Fibroblast of skin of right quadriceps (primary cell): ENCODE measurements around the gene CMTM7.
A peak's percentile ranks its signal among the peaks of the same experiment; 100 is the strongest.

ENCODE experiments used
- DNase-seq: peaks from one replicate; pipeline ENCODE4 v3.0.0-alpha.2; 2013

Gene CMTM7, protein sequence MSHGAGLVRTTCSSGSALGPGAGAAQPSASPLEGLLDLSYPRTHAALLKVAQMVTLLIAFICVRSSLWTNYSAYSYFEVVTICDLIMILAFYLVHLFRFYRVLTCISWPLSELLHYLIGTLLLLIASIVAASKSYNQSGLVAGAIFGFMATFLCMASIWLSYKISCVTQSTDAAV

DNA sequence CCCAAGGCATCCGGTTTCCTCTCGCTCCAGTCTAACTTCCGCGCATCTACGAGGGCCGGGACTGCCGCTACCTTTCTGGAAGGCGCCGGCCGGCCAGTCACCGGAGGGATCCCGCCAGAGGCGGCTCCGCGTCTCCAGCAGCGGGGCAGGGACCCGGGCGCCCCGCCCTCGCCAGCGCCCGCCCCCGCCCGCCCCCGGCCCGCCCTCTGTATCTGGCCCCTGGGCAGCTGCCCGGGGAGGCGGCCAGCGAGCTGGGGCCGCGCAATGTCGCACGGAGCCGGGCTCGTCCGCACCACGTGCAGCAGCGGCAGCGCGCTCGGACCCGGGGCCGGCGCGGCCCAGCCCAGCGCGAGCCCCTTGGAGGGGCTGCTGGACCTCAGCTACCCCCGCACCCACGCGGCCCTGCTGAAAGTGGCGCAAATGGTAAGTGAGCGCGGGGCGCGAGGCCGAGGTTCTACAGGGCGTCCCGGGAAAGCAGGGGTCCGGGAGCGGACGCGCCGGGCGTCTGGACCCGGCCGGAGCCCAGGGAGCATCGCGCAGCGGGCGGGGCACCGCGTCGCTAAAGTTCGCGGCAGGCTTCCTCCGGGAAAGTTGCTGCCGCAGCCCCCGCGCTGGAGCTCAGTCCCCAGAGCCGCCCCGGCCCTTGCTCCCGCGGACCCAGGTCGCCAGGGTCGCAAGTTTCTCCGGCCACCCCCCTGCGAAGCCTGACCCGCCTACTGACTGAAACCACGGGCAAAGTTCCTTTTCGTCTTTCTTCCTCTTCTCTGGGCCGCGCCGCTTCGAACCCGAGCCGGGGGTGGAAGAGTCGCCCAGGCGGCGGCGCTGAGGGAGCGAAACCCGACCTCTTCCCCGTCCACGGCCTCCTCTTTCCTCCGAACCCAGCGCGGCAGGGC is at the start of gene CMTM7:
Gene CMTM7 (plus strand): TSS at position 211 of the 893 bp plus-strand sequence. CDS start 54 bp downstream, at position 265.
- DNase-seq: peak; percentile 44

DNA sequence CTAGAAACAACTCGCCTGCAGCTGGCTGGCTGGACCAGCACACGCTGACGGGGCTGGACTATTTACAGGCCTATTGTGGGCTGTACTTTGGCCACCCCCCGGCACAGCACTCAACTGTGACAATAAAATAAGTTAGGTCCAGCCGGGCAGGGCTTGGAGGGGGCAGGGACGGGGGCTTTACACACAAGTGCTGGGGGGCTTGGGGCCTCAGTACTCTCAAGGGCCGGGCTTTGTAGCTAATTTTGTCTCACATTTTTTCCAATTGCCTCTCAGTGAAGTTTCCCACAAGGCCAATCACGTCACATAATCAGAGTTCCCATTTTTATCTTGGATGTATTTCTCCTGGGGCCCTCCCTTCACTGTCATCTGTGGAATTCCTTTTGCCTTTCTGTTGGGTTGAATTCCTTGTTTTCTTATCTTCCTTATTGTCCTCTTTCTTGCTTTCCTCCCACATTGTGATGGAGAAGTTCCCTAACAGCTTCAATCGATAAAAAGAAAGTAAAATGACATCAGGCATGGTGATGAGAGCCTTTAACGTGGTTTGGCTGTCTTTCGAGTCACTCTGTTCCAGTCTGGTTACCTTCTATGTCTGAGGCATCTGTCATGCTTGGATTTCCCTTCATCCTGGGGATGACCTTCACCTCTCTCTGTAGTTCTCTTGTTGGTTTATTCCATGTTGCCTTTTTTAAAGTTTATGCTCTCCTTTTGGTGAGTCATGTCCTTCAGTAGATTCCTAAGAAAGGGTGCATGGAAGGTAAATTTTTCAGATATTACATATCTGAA is 44.1 kb upstream of the CMTM7 start:
- DNase-seq: no peak

DNA sequence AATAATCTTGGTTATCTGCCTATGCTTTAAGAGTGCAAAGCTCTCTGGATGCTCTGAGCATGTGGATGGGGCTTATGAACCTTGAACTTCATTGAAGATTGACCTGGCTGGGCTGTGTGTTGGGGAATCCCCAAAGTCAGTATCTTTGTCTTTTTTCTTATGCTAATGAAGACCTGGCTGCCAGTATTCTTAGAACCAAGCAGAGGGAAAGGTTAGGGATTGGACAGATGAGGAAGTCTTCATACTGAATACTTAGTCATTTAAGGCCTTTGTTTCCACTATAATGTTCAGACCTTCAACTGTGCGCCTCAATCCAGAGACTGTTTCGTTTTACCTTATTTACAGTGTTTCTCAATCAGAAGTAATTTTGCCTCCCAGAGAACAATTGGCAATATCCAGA is 42.5 kb upstream of the CMTM7 start:
- no peak for DNase-seq

DNA sequence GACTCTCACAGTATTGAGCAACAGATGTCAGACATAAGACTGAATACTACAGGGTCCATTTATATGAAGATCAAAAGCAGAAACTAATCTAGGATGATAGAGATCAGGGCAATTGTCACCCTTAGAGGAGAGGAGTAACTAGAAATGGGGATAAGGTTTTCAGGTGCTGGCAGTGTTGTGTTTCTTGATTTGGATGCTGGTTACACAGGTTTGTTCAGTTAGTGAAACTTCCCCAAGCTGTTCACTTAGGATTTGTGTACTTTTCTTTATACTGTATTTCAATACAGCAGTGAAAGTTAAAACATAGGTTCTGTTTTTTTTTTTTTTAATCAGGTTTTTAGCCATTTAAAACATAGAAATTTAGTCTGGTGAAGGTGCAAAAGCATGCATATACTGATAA is 39.1 kb upstream of the CMTM7 start:
- DNase-seq: no peak

DNA sequence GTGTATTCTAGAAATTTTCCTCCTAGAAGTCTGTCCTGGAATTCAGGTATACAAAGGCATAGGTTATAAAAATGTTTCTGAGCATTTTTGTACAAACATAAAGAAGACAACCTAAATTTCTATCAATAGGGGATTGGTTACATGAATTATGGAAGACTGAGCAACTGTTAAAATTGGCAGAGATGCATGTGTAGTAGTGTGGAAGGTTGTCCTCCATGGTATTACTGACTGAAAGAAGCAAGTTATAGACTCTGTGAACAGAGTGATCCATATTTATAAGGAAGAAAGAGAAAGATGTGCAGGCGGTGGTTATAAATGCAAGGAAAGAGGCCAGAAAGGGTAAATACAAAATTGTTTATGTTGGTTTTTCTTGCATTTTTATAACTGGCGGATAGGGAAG is 38.3 kb upstream of the CMTM7 start:
- DNase-seq: no peak

DNA sequence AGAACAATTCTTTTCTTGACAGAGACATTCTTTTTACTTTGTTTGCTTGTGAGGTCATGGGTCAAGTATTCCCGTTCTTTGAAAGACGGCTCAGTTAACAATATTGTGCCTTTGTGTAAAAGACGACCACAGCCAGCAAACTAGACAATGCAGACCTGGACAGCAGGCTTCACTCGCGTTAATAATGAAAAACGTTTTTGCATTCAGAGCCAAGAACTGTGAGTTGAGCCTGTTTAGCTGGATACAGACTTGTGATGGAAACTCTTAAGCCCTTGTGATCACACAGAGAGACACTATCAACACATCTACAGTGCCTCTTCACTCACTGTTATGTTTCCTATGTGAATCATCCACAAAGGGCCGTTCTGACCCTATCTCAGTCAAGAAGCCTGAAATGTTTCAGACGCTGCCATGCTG is 37.3 kb upstream of the CMTM7 start:
- DNase-seq: no peak

DNA sequence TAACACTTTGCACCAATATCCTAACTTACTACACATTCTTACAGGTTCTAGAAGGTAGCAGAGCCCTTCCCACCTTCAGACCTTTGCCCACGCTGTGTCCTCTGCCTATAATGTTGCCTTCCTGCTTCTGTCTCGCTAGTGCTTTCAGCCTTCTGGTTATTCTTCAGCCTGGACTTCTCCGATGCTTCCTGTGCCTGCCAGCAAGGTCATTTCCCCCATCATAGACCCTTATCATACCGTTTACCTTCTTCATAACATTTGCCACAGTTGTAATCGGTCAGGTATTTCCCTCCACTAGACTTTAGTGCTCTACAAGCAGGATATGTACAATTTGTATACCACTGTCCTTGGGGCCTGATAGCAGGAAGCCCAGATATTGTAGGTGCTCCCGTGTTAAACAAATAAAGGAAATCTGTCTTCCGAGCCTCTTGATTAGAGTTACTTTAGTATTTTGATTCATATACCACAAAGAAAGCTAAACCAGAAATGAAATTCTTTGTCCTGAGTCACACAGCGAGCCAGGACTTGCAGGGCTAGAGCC is 35.8 kb upstream of the CMTM7 start:
- no peak for DNase-seq

DNA sequence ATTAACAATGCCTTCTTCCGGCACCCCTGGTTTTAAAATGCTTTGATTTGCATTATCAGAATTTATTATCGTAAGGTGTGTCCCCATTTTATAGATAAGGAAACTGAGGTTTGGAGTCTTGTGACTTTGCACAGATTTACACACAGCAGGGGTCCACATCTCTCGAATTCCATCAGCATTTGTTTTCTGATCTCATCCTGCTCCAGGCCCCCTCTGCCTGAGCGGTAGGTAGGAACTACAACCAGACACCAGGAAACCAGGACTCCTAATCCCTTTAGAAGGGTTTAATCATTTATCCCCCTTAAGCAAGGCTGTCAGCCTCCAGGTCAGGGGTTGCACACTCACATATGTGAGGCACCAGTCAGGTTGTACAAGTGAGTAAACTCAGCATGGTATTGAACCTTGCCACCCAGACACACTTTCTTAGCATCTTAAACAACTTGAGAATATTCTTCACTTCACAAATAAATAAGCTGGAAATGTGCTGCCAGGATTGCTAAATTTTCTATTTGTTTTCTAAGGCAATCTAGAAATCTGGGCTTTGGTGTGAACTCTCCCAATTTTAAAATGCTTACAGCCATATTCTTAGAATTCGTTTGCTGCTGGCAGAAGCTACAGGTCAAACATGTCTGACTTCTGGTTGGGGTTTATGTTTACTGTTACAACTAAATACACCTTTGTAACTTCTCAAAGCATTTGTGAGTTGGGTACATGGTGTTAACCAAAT is 31.7 kb upstream of the CMTM7 start:
- DNase-seq: no peak

DNA sequence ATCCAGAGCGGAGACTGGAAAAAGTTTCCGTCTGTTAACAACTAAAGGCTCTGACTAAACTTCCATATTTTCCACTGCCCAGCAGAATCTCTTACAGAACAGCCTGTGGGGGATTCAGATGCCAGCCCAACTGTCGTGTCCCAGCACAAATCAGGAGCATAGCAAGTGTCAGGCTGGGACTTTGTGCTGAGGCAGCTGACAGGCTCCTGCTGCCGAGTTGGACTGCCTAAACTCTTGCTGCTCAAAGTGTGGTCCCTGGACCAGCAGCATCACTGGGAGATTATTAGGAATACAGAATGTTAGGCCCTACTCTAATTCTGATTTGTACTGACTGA is 31.2 kb upstream of the CMTM7 start:
- no peak for DNase-seq

DNA sequence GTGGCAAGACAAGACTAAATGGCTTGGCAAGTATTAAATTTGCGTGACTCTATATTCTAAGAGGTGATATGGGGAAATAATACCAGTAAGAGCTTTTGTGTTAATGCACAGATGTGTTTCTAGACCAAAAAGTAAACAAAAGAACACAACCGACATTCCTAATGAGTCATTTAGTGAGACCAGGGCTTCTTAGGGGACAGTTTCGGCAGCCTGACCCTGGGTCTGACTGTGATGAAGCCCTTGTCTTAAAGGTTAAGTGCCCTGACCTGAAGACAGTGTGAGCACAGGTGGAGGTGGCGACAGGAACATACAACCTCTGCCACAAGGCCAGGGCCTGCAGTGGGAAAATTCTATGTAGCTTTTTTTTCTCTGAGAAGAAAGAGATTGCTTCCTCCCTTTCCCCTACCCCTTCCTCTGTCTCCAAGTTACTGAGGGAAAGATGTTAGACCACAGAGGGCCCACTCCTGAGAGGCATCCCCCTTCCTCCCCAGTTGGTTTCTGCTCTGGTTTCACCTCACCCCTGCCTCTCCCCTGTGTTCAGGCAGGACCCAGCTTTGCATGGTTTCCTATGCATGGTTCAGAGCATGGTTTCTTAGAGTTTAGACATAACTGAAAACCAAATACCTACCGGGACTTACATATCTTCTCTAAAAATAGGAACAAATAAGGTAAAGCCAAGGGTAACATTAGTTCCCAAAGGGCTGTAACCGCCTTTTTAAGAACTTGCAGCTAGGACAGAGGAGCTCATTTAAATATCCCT is 24.8 kb upstream of the CMTM7 start:
- no peak for DNase-seq

DNA sequence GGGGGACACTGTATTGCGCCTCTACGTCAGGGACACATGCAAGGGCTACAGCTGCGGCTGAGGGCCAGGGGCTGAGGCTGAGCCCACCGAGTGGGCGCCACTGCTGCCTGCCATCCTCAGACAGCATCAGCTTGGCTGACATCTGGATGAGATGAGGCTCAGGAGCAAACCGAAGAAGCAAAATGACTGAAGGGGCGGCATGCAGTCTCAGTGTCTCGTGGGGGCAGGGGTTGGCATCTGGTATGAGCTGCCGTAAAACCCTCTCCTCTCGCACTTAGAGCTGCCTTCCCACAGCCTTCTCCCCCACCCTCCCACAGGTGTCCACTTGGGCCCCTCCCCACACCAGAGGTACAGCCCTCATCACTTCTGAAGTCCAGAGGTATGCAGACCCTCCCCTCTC is 24.2 kb upstream of the CMTM7 start:
- no peak for DNase-seq

DNA sequence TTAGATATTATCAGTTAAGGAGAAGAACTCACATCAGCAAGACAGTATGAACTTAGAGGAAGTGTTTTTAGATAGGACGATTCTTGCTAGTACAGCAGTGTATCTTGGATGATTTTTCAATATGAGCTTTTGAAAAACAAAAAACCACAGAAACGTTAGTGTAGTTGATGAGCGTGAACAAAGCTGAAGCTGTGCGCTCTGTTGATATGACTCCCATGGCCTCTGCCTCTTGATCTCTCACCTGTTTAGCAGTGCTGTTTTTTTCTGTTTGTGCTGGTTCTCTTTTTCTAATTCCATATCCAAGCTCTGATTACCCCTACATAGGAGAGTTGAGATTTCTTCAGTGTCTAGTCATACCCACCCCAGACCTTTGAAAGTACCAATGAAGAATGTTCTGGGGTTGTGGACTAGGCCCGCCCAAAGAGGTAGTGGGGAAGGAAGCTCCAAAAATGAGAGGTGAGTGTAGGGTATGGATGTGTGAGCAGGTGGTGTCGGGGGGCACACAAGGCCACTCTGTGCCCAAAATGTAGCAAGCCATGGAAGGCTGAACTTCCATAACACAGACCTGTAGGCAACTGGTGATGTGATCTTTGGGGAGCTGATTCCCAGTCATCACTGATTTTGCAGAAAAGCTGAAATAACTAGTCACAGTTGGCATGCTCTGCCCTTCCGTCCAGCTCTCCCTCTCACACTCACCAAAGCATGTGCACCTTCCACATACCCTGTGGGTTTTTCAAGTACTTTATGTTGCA is 20.0 kb upstream of the CMTM7 start:
- no peak for DNase-seq

DNA sequence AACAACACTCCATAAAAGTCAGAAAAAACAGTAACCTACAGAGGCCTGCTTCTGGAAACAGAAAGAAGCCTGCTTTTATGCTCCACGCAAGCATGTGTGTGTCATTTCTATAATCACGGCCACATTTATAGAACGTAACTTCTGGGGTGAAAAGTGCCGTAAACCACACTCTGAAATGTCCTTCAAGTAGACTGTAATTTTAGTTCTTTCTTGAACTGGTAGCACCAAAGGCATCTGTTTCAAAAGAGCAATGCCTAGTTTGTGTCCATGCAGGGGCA is 19.5 kb upstream of the CMTM7 start:
- no peak for DNase-seq

DNA sequence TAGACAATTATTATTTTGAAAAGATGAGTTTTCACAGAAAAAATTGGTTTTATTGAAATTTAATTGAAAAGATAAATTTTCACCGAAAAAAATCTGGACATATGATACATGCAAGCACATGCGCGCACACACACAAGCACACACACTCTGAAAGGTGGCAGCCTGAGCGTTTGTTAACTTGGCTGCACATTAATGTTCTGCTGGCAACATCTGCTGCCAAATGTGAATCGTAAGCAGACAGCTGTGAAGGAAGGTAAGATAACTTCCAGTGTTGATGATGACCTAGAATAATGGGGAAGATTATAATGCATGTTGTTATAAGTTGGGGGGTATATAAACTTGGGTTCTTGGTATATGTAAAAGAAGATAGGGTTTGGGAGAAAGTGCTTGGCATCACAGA is 18.4 kb upstream of the CMTM7 start:
- DNase-seq: no peak

DNA sequence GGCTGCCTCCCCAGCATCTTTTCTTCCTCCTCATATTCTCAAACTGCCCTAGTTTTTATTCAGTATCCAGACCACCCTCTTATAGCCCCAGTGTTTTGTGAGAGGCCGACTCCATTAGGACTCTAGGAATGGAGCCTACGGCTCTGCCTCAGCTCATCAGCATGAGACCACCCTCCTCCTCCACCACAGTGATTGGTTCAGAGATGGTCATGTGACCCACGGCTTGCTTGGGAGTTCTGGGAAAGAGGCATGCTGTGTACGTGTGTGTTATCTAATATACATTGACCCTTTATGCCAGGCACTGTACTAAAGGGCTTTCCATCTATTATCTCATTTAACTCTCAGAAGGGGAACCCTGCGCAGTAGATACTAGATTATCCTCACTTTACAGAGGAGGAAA is 17.8 kb upstream of the CMTM7 start:
- DNase-seq: no peak

DNA sequence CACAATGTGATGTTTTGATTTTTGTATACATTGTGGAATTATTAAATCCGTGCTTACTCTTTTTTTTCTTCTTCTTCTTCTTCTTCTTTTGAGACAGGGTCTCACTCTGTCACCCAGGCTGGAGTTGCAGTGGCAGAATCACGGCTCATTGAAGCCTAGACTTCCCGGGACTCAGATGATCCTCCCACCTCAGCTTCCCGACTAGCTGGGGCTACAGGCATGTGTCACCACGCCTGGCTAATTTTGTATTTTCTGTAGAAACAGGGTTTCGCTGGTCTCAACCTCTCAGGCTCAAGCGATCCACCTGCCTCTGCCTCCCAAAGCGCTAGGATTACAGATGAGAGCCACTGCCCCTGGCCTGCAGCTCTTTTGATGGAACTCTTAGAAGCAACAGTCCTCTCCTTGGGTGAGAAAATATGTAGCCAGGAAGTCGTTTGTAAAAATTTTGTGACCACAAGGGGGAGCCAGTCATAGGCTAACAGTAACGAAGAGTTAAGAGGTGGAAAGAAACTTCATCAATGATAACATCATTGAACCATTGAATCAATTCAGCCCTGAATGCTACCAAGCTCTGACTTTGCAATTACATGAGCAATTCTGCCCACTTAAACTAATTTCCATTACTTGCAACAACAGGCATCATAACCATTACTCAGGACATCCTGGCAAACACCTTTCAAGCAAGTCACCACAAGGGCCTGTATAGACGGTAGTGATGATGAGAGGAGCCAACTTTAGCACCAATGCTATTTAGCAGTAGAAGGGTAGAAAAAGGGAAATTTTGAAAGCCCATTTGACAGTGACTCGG is 16.7 kb upstream of the CMTM7 start:
- DNase-seq: peak; percentile 62

DNA sequence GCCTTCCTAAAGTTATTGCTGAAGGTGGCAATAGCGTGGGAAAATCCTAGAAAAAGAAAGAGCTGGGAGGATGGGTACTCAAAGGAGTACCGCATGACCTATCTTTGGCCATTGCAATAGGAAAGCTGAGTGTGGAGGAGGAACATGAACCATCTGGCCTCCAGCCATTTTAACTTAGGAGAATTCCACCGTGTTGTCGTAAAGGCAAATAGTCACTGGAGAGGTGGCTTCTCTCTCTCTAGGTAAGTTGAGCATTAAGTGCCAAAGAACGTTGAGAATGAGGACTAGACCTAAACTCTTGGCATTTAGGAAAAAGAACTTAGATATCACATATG is 16.1 kb upstream of the CMTM7 start:
- DNase-seq: no peak

DNA sequence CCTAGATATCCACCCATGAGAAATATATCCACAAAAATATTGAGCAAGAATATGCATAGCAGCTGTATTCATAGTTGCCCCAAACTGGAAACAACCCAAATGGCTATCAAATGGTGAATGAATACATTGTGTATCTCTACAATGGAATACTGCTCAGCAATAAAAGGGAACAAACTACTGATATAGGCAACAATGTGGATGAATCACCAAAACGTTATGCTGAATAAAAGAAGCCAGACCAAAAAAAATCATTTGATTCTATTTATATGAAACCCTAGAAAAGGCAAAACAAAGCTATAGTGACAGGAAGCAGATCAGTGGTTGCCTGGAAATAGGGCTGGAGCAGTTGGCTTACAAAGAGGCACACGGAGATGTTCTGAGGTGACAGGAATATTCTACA is 15.5 kb upstream of the CMTM7 start:
- no peak for DNase-seq

DNA sequence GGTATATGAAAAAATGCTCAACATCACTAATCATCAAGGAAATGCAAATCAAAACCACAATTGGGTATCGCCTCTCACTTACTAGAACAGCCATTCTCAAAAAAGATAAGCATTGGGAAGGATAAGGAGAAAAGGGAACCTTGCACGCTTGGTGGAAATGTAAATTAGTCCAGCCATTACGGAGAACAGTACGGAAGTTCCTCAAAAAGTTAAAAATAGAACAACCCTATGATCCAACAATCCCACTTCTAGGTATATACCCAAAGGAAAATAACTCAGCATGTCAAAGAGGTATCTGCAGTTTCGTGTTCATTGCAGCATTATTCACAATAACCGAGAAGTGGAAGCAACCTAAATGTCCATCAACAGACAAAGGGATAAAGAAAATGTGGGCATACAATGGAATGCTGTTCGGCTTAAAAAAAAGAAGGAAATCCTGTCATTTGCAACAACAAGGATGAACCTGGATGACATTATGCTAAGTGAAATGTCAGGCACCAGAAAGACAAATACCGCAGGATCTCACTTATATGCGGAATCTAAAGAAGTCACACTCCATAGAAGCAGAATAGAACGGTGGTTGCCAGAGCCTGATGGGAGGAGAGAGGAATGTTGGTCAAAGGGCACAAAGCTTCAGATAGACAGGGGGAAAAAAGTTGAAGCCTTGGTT is 11.7 kb upstream of the CMTM7 start:
- DNase-seq: no peak

DNA sequence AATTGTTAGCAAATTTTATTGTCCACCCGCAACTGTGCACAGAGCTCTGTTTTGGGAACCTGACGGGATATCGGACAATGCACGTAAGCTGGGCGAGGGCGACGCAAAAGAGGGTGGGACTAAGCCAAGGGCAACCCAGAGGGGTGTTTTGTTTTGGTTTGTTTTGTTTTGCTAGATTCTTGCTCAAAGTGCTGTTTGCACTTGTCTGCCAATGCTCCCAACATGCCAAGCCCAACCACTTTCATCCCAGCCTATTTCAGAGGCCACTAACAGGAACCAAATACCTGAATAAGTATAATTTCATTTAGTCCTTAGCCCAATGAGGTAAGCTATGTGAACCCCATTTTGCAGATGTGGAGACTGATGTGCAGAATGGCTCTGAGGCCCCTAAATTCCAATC is 9.7 kb upstream of the CMTM7 start:
- DNase-seq: no peak
